Measurements from ENCODE around the gene MT1M.

Gene MT1M

GRCh38 chr16:56628486-56629350 is 3.7 kb upstream of the MT1M start:
- H3K4me3 ChIP-seq (ENCODE audit: low read depth, low read length) = no peak overlapping the region
- TF ChIP-seq, protein P1, sequence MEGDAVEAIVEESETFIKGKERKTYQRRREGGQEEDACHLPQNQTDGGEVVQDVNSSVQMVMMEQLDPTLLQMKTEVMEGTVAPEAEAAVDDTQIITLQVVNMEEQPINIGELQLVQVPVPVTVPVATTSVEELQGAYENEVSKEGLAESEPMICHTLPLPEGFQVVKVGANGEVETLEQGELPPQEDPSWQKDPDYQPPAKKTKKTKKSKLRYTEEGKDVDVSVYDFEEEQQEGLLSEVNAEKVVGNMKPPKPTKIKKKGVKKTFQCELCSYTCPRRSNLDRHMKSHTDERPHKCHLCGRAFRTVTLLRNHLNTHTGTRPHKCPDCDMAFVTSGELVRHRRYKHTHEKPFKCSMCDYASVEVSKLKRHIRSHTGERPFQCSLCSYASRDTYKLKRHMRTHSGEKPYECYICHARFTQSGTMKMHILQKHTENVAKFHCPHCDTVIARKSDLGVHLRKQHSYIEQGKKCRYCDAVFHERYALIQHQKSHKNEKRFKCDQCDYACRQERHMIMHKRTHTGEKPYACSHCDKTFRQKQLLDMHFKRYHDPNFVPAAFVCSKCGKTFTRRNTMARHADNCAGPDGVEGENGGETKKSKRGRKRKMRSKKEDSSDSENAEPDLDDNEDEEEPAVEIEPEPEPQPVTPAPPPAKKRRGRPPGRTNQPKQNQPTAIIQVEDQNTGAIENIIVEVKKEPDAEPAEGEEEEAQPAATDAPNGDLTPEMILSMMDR (IDR thresholded peaks at IDR 0.05; ENCODE audit: low read depth, low read length, missing control alignments) = no peak
- DNase-seq (ENCODE audit: low read depth) = no peak

GRCh38 chr16:56629531-56629930 is 2.9 kb upstream of the MT1M start:
- no peak for DNase-seq (ENCODE audit: low read depth)
- H3K4me3 ChIP-seq (ENCODE audit: low read depth, low read length) = no peak overlapping the region
- TF ChIP-seq, protein P1 (IDR thresholded peaks at IDR 0.05; ENCODE audit: low read depth, low read length, missing control alignments) = no peak

DNA sequence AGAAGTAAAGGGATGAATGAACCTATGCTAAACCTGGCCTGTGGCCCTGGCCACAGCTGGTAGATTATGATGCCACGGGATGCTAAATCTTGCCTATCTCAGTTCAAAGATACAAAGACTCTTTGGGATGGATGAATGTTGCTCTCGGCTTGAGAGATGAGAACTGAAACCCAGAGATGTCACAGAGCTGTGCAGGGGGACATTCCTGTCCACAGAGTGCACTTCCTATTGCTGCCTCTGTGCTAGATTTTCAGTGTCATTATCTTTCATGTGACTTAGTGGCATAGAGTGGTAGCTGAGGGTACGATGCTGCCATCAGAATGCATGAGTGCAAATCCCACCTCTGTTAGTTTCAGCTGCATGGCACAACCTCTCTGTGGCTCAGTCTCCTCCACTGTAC is 2.3 kb upstream of the MT1M start:
- DNase-seq (ENCODE audit: low read depth) = no peak
- TF ChIP-seq, protein P1 (IDR thresholded peaks at IDR 0.05; ENCODE audit: low read depth, low read length, missing control alignments) = peak; percentile 30
- H3K4me3 ChIP-seq (ENCODE audit: low read depth, low read length) = no peak overlapping the region

- no peak for DNase-seq (ENCODE audit: low read depth)
- TF ChIP-seq, protein P1 (IDR thresholded peaks at IDR 0.05; ENCODE audit: low read depth, low read length, missing control alignments) = no peak
- H3K4me3 ChIP-seq (ENCODE audit: low read depth, low read length) = no peak overlapping the region
These were observed 1.3 kb upstream of the MT1M start for GRCh38 chr16:56631197-56631596.

GRCh38 chr16:56631832-56632155 is 665 bp upstream of the MT1M start:
- TF ChIP-seq, protein P1 (IDR thresholded peaks at IDR 0.05; ENCODE audit: low read depth, low read length, missing control alignments) = no peak
- no peak for DNase-seq (ENCODE audit: low read depth)
- H3K4me3 ChIP-seq (ENCODE audit: low read depth, low read length) = no peak overlapping the region

GRCh38 chr16:56632848-56633365 is 448 bp downstream of the MT1M start:
- TF ChIP-seq, protein P1 (IDR thresholded peaks at IDR 0.05; ENCODE audit: low read depth, low read length, missing control alignments) = no peak
- H3K4me3 ChIP-seq (ENCODE audit: low read depth, low read length) = no peak overlapping the region
- no peak for DNase-seq (ENCODE audit: low read depth)

DNA sequence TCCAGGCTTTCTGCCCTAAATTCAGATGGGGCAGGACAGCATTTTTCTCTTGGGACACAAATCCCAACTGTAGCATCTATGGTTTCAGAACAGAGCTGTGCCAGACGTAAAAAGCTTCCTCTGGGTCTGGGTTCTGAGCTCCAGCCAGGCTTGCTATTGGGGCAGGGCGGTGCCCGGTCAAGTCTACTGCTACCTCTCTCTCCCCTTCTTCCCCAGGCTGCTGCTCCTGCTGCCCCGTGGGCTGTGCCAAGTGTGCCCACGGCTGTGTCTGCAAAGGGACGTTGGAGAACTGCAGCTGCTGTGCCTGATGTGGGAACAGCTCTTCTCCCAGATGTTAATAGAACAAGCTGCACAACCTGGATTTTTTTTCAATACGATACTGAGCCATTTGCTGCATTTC is 1.1 kb downstream of the MT1M start:
- no peak for DNase-seq (ENCODE audit: low read depth)
- H3K4me3 ChIP-seq (ENCODE audit: low read depth, low read length) = no peak overlapping the region
- TF ChIP-seq, protein P1 (IDR thresholded peaks at IDR 0.05; ENCODE audit: low read depth, low read length, missing control alignments) = no peak
